Measurements from ENCODE around the gene STX3. TPM values are rescaled to one million over a fixed set of nuclear protein-coding genes. Genes with fewer than 3 reads are reported as not detected.
A peak's percentile ranks its signal among the peaks of the same experiment; 100 is the strongest.

The STX3 gene
- total and polyA plus RNA-seq, 2 of the 8 experiments (the other 6 are each of a cell fraction or from before 2014, with no cell fraction given): 50.5 to 56.1 TPM

DNA sequence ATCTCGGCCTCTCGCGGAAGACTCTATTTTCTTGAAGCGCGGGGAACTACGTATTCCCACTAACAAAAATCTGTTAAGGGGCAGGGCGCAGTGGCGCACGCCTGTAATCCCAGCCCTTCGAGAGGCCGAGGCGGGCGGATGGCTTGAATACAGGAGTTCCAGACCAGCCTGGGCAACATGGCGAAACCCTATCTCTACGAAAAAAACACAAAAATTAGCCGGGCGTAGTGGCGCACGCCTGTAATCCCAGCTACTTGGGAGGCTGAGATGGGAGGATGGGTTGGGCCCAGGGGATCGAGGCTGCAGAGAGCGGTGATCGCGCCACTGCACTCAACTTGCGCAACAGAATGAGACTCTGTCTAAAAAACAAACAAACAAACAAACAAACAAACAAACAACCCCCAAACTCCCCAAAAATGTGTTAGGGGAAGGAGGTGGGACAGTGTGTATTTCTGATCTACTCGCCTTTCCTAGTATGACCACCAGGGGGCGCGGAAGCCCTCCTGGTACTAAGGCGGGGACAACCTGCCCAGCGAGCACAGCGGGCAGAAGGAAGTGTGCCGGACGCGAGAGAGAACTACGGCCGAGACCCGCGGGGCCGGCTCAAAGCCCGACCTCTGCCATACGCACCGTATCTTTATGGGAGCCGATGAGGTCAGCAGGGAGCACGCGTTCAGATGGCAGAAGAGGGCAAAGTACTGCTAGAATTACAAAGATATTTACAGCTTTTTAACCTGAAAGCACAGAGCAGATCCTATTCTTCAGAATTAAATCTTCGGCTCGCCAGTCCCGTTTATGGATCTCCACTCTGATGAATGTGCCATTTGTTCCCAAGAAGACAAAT, 1.3 kb upstream of the STX3 start:
- H3K27me3 ChIP-seq (replicated peaks in 1 of 4; ENCODE audit: control insufficient read depth in 3 of 4, extremely low read depth in 1 of 4, insufficient read depth in 3 of 4, low read length in 3 of 4): peaks cover 0 to 6% (median 0%) of the 10 kb centered on the region in 4 experiments; a peak in 1 of 7 replicates
- no peak overlapping the region for H4K8ac ChIP-seq (ENCODE audit: extremely low read depth, insufficient read depth, low read length)
- no peak overlapping the region for H3K4ac ChIP-seq (replicated peaks; ENCODE audit: insufficient read length, low read depth, low read length)
- H2BK20ac ChIP-seq (ENCODE audit: low read length): no peak overlapping the region
- no peaks in the 10 kb centered on the region for H3K9me3 ChIP-seq (ENCODE audit: insufficient read depth in 2 of 2, low read depth in 1 of 2, low read length in 1 of 2)
- H3K56ac ChIP-seq (replicated peaks; ENCODE audit: insufficient read length, low read depth, low read length): no peak overlapping the region
- H4K91ac ChIP-seq (replicated peaks; ENCODE audit: insufficient read length, low read length): no peak overlapping the region
- no peak overlapping the region for H3K23ac ChIP-seq (ENCODE audit: insufficient read length)
- no peak overlapping the region for H2BK5ac ChIP-seq (ENCODE audit: low read depth, low read length)
- peaks cover 13 to 31% of the 10 kb centered on the region in 2 experiments for H3K79me2 ChIP-seq (ENCODE audit: control insufficient read depth in 1 of 2, insufficient read depth in 2 of 2, low read length in 2 of 2)
- no peak overlapping the region for H4K5ac ChIP-seq (ENCODE audit: insufficient read length, low read depth, low read length)
- H2AFZ ChIP-seq (ENCODE audit: low read length): peak overlapping the region; percentile 84
- peak overlapping the region; percentile 87 to 89 for H3K4me2 ChIP-seq (ENCODE audit: insufficient read depth in 1 of 2, low read depth in 2 of 2, low read length in 2 of 2)
- peak overlapping the region; percentile 88 to 94 (median 89) for H3K4me3 ChIP-seq (ENCODE audit: extremely low read depth in 1 of 4, insufficient read depth in 2 of 4, low read depth in 3 of 4, low read length in 4 of 4)
- no peak overlapping the region for H2AK5ac ChIP-seq (ENCODE audit: low read depth, low read length)
- H2BK120ac ChIP-seq (replicated peaks; ENCODE audit: low read depth, low read length): no peak overlapping the region
- no peak overlapping the region for H3K14ac ChIP-seq (ENCODE audit: insufficient read length)
- no peaks in the 10 kb centered on the region for H3K36me3 ChIP-seq (ENCODE audit: control insufficient read depth in 2 of 4, insufficient read depth in 4 of 4, low read length in 3 of 4)
- 37% methylated on average over 47 of the region's 47 CpGs; no CpG with 5 or more reads in 1 of the 2 experiments for WGBS, 2 experiments (ENCODE audit: extremely low coverage in 1 of 2, insufficient coverage in 1 of 2, insufficient read length in 1 of 2, insufficient replicate concordance in 2 of 2, low coverage in 1 of 2, low lambda C conversion rate in 2 of 2, missing lambda C conversion rate in 1 of 2)
- no peak overlapping the region for H2BK15ac ChIP-seq (ENCODE audit: low read length)
- H3K79me1 ChIP-seq (ENCODE audit: low read depth, low read length): peaks cover 15% of the 10 kb centered on the region
- ChIA-PET CTCF (ENCODE audit: partially characterized antibody) (interaction anchor here (0.6 to 5.5 kb wide), 18 partner anchors 10 to 225 kb away, joined by 3 to 48 read pairs (median 5); partner anchors contain the start of gene MRPL16), POLR2A (ENCODE audit: partially characterized antibody) (interaction anchor here (0.7 to 2.8 kb wide), 7 partner anchors 9 to 1580 kb away, joined by 3 to 13 read pairs (median 3); partner anchors contain the start of genes MRPL16 and PATL1)
- peak overlapping the region in 1 of 4 experiments; percentile 57; a peak in 1 of 7 replicates for H3K9ac ChIP-seq (replicated peaks in 1 of 4; ENCODE audit: extremely low read depth in 1 of 4, low read depth in 3 of 4, low read length in 3 of 4)
- H3K4me1 ChIP-seq (replicated peaks in 1 of 4; ENCODE audit: control insufficient read depth in 3 of 4, insufficient read depth in 4 of 4, low read length in 3 of 4): peaks cover 2 to 11% (median 7%) of the 10 kb centered on the region in 4 experiments; a peak in 6 of 7 replicates
- no peak overlapping the region for H2BK12ac ChIP-seq (ENCODE audit: low read depth, low read length)
- peak in 1 of 2 experiments; percentile 92 for DNase-seq (ENCODE audit: low read depth in 1 of 2, low spot score in 2 of 2)
- FAIRE-seq: peak; percentile 13
- no peak overlapping the region for H3K18ac ChIP-seq (ENCODE audit: extremely low read depth, low read length)
- no peak overlapping the region for H3K27ac ChIP-seq (ENCODE audit: low read depth, low read length)
- peaks cover 7 to 17% of the 10 kb centered on the region in 2 experiments for H4K20me1 ChIP-seq (replicated peaks in 1 of 2; ENCODE audit: control insufficient read depth in 1 of 2, insufficient read depth in 2 of 2, low read length in 2 of 2)
- H3K23me2 ChIP-seq (ENCODE audit: low read depth, low read length): peaks cover 10% of the 10 kb centered on the region; the same call in 1 of the 2 replicates
- TF ChIP-seq BRCA1 (IDR thresholded peaks at IDR 0.05; ENCODE audit: low read depth, low read length): no peak
- peak; percentile 72 to 74 for TF ChIP-seq RAD21 (IDR thresholded peaks at IDR 0.05 in 1 of 2, conservative IDR thresholded peaks at IDR 0.05 in 1 of 2; ENCODE audit: low read depth in 2 of 2, low read length in 2 of 2)
- TF ChIP-seq, protein P1, sequence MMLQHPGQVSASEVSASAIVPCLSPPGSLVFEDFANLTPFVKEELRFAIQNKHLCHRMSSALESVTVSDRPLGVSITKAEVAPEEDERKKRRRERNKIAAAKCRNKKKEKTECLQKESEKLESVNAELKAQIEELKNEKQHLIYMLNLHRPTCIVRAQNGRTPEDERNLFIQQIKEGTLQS (IDR thresholded peaks at IDR 0.05; ENCODE audit: insufficient read depth, low read depth, low read length): no peak
- TF ChIP-seq NRF1 (IDR thresholded peaks at IDR 0.05; ENCODE audit: low read depth, low read length): no peak
- no peak for TF ChIP-seq KDM1A (IDR thresholded peaks at IDR 0.05; ENCODE audit: borderline replicate concordance, low read length)
- no peak for TF ChIP-seq CEBPB (IDR thresholded peaks at IDR 0.05; ENCODE audit: low read depth, low read length)
- TF ChIP-seq SAP30 (IDR thresholded peaks at IDR 0.05; ENCODE audit: insufficient read depth, insufficient replicate concordance, low read length): no peak
- TF ChIP-seq ASH2L (IDR thresholded peaks at IDR 0.05; ENCODE audit: low read length): no peak
- no peak for TF ChIP-seq SP2 (IDR thresholded peaks at IDR 0.05; ENCODE audit: low read length)
- no peak for TF ChIP-seq FOSL1 (IDR thresholded peaks at IDR 0.05; ENCODE audit: insufficient read depth, low read depth, low read length)
- TF ChIP-seq YY1 (IDR thresholded peaks at IDR 0.05; ENCODE audit: low read depth, low read length): 0 out of 2 replicates have a peak, but pooled peaks have one; percentile 22

Measured in H1 (cell line).